ENCODE results near the gene CORIN. TPM values are rescaled to one million over a fixed set of nuclear protein-coding genes. Genes with fewer than 3 reads are reported as not detected.
"Not testable (repeated sequence)": the region's sequence is repeated elsewhere in the genome, so short reads cannot be mapped to it uniquely, and the experiment has no call there.

CORIN gene
- total RNA-seq, 4 donors from 2014 or later: 0.11 to 0.96 (median 0.21) TPM

DNA sequence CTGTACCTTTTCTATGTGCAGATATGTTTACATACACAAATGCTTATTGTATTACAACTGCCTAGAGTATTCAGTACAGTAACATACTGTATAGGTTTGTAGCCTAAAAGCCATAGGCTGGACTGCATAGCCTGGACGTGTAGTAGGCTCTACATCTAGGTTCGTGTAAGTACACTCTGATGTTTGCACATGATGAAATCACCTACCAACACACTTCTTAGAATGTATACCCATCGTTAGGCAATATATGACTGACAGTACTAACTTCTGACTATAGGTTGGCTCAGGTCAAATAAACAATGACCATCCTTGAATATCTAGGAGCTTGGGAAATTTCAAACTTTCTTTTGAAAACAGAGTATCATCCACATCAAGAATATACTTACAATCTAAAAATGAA is 139.0 kb downstream of the CORIN start:
- Histone ChIP-seq H3K27me3 (no peaks in the 10 kb centered on the region), H3K27ac (no peak overlapping the region), H3K4me3 (replicated peaks in 1 of 3) (no peak overlapping the region), H3K4me1 (no peaks in the 10 kb centered on the region), H3K9me3 (no peaks in the 10 kb centered on the region), H3K36me3 (no peaks in the 10 kb centered on the region)
- TF ChIP-seq CTCF (IDR thresholded peaks at IDR 0.05): no peak
- no peak for TF ChIP-seq POLR2A (IDR thresholded peaks at IDR 0.05)
- DNase-seq: no peak
- 84 to 91% methylated on average over 3 of the region's 3 CpGs for WGBS, 2 donors
- intact Hi-C loops (cut with DNase I): no loop called here

DNA sequence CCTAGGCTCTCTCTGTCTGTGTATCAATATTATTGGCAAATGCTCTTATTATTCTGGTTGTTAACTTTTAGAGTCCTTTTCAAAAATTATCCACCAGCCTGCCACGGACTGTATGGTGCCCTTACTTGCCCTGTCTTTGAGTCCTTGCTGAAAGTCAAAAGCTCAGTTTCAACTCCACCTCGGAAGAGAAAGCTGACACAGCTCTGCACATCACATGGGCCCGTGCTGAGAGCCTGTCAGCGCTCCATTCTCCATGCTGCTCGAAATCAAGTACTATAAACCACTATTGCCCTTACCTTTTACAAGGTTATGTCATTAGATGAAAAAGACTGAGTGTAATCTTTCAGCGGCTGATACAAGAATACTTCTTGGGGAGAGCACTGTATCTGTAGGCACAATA is 141.0 kb downstream of the CORIN start:
- TF ChIP-seq POLR2A (IDR thresholded peaks at IDR 0.05) (no peak), CTCF (IDR thresholded peaks at IDR 0.05) (no peak)
- H3K27ac ChIP-seq: no peak overlapping the region
- no peaks in the 10 kb centered on the region for H3K9me3 ChIP-seq
- H3K36me3 ChIP-seq: no peaks in the 10 kb centered on the region
- no peaks in the 10 kb centered on the region for H3K4me1 ChIP-seq
- no peak overlapping the region for H3K4me3 ChIP-seq (replicated peaks in 1 of 3)
- intact Hi-C loops (cut with DNase I): no loop called here
- WGBS, 2 donors: 81 to 85% methylated on average over 6 of the region's 6 CpGs
- DNase-seq: no peak
- no peaks in the 10 kb centered on the region for H3K27me3 ChIP-seq

DNA sequence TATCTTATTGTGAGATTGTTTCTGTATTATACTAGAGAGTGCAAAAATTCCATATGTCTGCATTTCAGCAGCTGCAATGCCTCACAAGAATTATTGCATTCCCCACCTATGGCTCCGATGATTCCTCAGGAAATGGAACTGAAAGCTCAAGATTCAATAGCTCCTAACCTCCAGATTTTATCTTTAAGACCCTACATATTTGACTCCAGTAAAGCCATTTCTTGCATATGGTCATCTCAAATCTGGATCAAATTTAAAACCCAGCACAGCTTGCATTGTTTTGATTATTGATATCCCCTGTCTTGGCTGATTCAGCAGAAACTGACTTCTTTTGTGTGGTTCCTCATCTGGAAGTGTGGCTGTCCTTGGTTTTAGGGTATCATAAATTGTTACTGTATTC is 142.6 kb downstream of the CORIN start:
- H3K27ac ChIP-seq: no peak overlapping the region
- intact Hi-C loops (cut with DNase I): no loop called here
- TF ChIP-seq POLR2A (IDR thresholded peaks at IDR 0.05) (no peak), CTCF (IDR thresholded peaks at IDR 0.05) (no peak)
- H3K9me3 ChIP-seq: no peaks in the 10 kb centered on the region
- H3K4me3 ChIP-seq (replicated peaks in 1 of 3): no peak overlapping the region
- no peak for DNase-seq
- H3K27me3 ChIP-seq: no peaks in the 10 kb centered on the region
- no peaks in the 10 kb centered on the region for H3K4me1 ChIP-seq
- H3K36me3 ChIP-seq: no peaks in the 10 kb centered on the region
- 89% methylated on average over 1 of the region's 1 CpG for WGBS, 2 donors

GRCh38 chr4:47694322-47694721 is 143.5 kb downstream of the CORIN start:
- Histone ChIP-seq H3K4me1 (no peaks in the 10 kb centered on the region), H3K36me3 (no peaks in the 10 kb centered on the region), H3K27me3 (no peaks in the 10 kb centered on the region), H3K4me3 (replicated peaks in 1 of 3) (no peak overlapping the region), H3K9me3 (no peaks in the 10 kb centered on the region), H3K27ac (no peak overlapping the region)
- no peak for TF ChIP-seq CTCF (IDR thresholded peaks at IDR 0.05)
- TF ChIP-seq POLR2A (IDR thresholded peaks at IDR 0.05): no peak
- WGBS, 2 donors: 97 to 100% methylated on average over 1 of the region's 1 CpG
- DNase-seq: no peak
- intact Hi-C loops (cut with DNase I): no loop called here

DNA sequence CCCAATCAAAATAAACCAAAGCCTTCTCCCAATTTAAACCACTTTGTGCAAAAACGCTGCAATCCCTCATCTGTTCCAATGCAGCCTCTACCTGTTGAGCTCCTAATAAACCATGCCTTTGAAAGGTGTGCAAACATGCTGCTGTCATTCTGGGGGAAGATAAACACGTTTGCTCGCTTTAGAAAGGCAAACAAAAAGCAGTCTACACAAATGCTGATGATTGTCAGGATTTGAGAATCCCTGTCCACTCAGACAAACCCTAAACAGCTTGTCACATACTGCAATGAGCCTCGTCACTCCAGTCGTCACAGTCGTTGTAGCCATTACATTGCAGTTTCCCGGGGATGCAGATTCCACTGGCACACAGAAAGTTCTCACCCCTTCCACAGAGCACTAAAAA is 145.2 kb downstream of the CORIN start:
- no peaks in the 10 kb centered on the region for H3K9me3 ChIP-seq
- H3K36me3 ChIP-seq: no peaks in the 10 kb centered on the region
- H3K27me3 ChIP-seq: no peaks in the 10 kb centered on the region
- H3K4me1 ChIP-seq: no peaks in the 10 kb centered on the region
- WGBS, 2 donors: 59 to 62% methylated on average over 7 of the region's 7 CpGs
- H3K4me3 ChIP-seq (replicated peaks in 1 of 3): no peak overlapping the region
- DNase-seq: no peak
- no peak for TF ChIP-seq POLR2A (IDR thresholded peaks at IDR 0.05)
- TF ChIP-seq CTCF (IDR thresholded peaks at IDR 0.05): no peak
- no peak overlapping the region for H3K27ac ChIP-seq
- intact Hi-C loops (cut with DNase I): no loop called here

DNA sequence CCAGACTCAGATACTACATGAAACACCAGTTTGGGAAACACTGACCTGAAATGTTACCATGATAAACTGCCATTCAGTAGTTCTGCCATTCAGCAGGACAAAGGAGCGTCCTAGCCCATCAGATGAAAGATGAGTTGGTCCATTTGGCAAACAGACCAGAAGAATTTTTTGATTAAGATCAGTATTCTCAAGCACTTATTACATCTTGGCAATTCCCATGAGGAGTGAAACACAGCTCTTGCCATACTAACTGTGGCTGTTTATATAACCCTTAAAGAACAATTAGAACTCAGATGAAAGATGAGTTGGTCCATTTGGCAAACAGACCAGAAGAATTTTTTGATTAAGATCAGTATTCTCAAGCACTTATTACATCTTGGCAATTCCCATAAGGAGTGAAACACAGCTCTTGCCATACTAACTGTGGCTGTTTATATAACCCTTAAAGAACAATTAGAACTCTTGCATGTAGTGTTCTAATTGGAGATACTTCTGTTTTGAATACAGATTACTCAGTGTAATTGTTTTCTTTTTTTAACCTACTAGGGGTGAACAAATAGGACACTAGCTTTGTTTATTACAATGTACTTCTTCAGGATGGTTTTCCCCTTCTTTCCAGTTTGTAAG is 146.0 kb downstream of the CORIN start:
- intact Hi-C loops (cut with DNase I); H3K4me1 ChIP-seq; DNase-seq; H3K4me3 ChIP-seq (replicated peaks in 1 of 3); H3K27me3 ChIP-seq; H3K36me3 ChIP-seq; H3K27ac ChIP-seq; H3K9me3 ChIP-seq: not testable (repeated sequence)
- 74 to 76% methylated on average over 1 of the region's 1 CpG for WGBS, 2 donors
